ENCODE results near the gene GDF15. TPM values are rescaled to one million over a fixed set of nuclear protein-coding genes. Genes with fewer than 3 reads are reported as not detected.
A peak's percentile ranks its signal among the peaks of the same experiment; 100 is the strongest.

Gene GDF15
- total and polyA plus RNA-seq, 2 donors (not counting 1 experiment from before 2014, with no cell fraction given), result 0.19 TPM; not detected in 1

GRCh38 chr19:18437491-18438330 lies 51.8 kb downstream of the GDF15 start, which contains the start of gene ISYNA1:
ISYNA1 (minus strand) TSS chr19:18438133; CDS start chr19:18437979, 154 bp downstream.
- Mint-ChIP-seq H3K27ac (peak within 1 kb of the TSS; percentile 78), H3K9me3 (ENCODE audit: insufficient read depth) (no peaks in the 10 kb centered on the region), H3K4me3 (peak within 1 kb of the TSS; percentile 84), H3K27me3 (no peaks in the 10 kb centered on the region), H3K4me1 (peaks cover 36% of the 10 kb centered on the region)
- intact Hi-C loops (cut with micrococcal nuclease), result loop anchor here (1.0 kb wide), 1 partner anchor 8 kb away; no protein-coding TSS in a partner anchor
- Histone ChIP-seq H3K36me3 (replicated peaks in 1 of 2; ENCODE audit: control extremely low read depth in 1 of 2, control insufficient read depth in 1 of 2, extremely low read depth in 1 of 2, insufficient read depth in 2 of 2, low read length in 1 of 2) (no peaks in the 10 kb centered on the region), H3K27ac (ENCODE audit: low read length in 2 of 2) (peak within 1 kb of the TSS in 1 of 2 donors; percentile 41), H3K27me3 (replicated peaks in 1 of 4; ENCODE audit: control extremely low read depth in 1 of 4, control insufficient read depth in 3 of 4, insufficient read depth in 4 of 4, low read length in 3 of 4) (no peaks in the 10 kb centered on the region), H3K9ac (ENCODE audit: low read length) (peak within 1 kb of the TSS; percentile 59), H3K4me1 (ENCODE audit: control insufficient read depth in 2 of 2, insufficient read depth in 2 of 2, low read length in 2 of 2) (peaks cover 24 to 45% of the 10 kb centered on the region in 2 donors), H2AFZ (ENCODE audit: insufficient read depth, low read depth, low read length, poor library complexity, severe bottlenecking) (peak within 1 kb of the TSS; percentile 68), H4K20me1 (ENCODE audit: control insufficient read depth, insufficient read depth, low read length, poor library complexity, severe bottlenecking) (peaks cover 28% of the 10 kb centered on the region), H3K4me2 (replicated peaks; ENCODE audit: low read depth, low read length, poor library complexity, severe bottlenecking) (peak within 1 kb of the TSS; percentile 90), H3K9me3 (ENCODE audit: control extremely low read depth in 1 of 3, control insufficient read depth in 2 of 3, insufficient read depth in 1 of 3, low read length in 2 of 3) (no peaks in the 10 kb centered on the region), H3K79me2 (ENCODE audit: control insufficient read depth, insufficient read depth, low read length) (no peaks in the 10 kb centered on the region), H3K4me3 (ENCODE audit: control extremely low read depth in 1 of 5, extremely low read depth in 1 of 5, insufficient read depth in 1 of 5, low read depth in 2 of 5, low read length in 4 of 5) (peak within 1 kb of the TSS in 4 of 5 experiments; percentile 59 to 66 (median 62))
- POLR2A ChIA-PET, result no interaction called here
- WGBS (ENCODE audit: insufficient coverage), result under 1% methylated on average over 86 of the region's 99 CpGs
- CTCF ChIA-PET, result interaction anchor here (1.0 kb wide), 1 partner anchor 19 kb away, joined by 3 read pairs; the partner anchor contains the start of gene SSBP4
- DNase-seq (peak; percentile 73), ATAC-seq (ENCODE audit: low read depth) (peak; percentile 23)
- no peak for TF ChIP-seq CTCF (IDR thresholded peaks at IDR 0.05)
- no peak for TF ChIP-seq EZH2 (IDR thresholded peaks at IDR 0.05; ENCODE audit: borderline replicate concordance, insufficient read depth, low read depth, low read length, poor library complexity, severe bottlenecking)
